OCI-LY3 (cell line): ENCODE results near the gene POMGNT2.

ENCODE experiments used
- CTCF ChIP-seq: fragments of 200-600, 300-600 bp; sonication (generic); IDR thresholded peaks from 2 replicates; pipeline ENCODE4 v1.5.1; 2014; ENCODE audit warnings: antibody characterized with exemption, low read length, low read depth
- EZH2phosphoT487 ChIP-seq: fragments of 200-600 bp; shearing (Covaris generic); IDR thresholded peaks from 2 replicates; pipeline ENCODE4 v1.6.1; 2018; ENCODE audit warnings: antibody characterized with exemption, mixed run types, low read depth

GRCh38 chr3:43059456-43059855, 46.4 kb downstream of the POMGNT2 start:
- no peak for TF ChIP-seq CTCF
- TF ChIP-seq EZH2phosphoT487, result no peak
